Measurements from ENCODE around the gene POLQ. TPM values are rescaled to one million over a fixed set of nuclear protein-coding genes. Genes with fewer than 3 reads are reported as not detected.
"Not testable (repeated sequence)": the region's sequence is repeated elsewhere in the genome, so short reads cannot be mapped to it uniquely, and the experiment has no call there.

Gene POLQ
- total RNA-seq, 1 experiment from 2014 or later, result 9.5 TPM

- no peak for DNase-seq (ENCODE audit: low read depth)
These were observed 115.0 kb downstream of the POLQ start for GRCh38 chr3:121430664-121431215.

GRCh38 chr3:121424549-121424948 is 121.2 kb downstream of the POLQ start:
- no peak for DNase-seq (ENCODE audit: low read depth)

- no peak for DNase-seq (ENCODE audit: low read depth)
These were observed 127.6 kb downstream of the POLQ start for GRCh38 chr3:121418182-121418581.

- no peak for DNase-seq (ENCODE audit: low read depth)
These were observed 130.9 kb downstream of the POLQ start for GRCh38 chr3:121414924-121415323.

GRCh38 chr3:121411523-121411922 is 134.3 kb downstream of the POLQ start:
- DNase-seq (ENCODE audit: low read depth), result peak; percentile 22

- no peak for DNase-seq (ENCODE audit: low read depth)
These were observed 140.2 kb downstream of the POLQ start for GRCh38 chr3:121405631-121406030.

GRCh38 chr3:121399820-121400219 is 146.0 kb downstream of the POLQ start:
- no peak for DNase-seq (ENCODE audit: low read depth)

- not testable (repeated sequence) for DNase-seq (ENCODE audit: low read depth)
These were observed 147.7 kb downstream of the POLQ start for GRCh38 chr3:121398051-121398450.

GRCh38 chr3:121395967-121396366 is 149.8 kb downstream of the POLQ start:
- DNase-seq (ENCODE audit: low read depth), result not testable (repeated sequence)

- not testable (repeated sequence) for DNase-seq (ENCODE audit: low read depth)
These were observed 157.5 kb downstream of the POLQ start for GRCh38 chr3:121388308-121388707.

Other genes starting within 250 kb of the POLQ start
- gene ARGFX, start 22.0 kb upstream of the POLQ start, total RNA-seq (2014; rRNA removed; shearing (Covaris generic)), result not detected in 2 replicates
- not detected in 2 replicates for gene FBXO40, start 47.4 kb upstream of the POLQ start, total RNA-seq (2014; rRNA removed; shearing (Covaris generic))
- 0.68 and 1.3 TPM in 2 replicates for gene HCLS1, start 114.9 kb upstream of the POLQ start, total RNA-seq (2014; rRNA removed; shearing (Covaris generic))
- gene GOLGB1, start 203.8 kb upstream of the POLQ start, total RNA-seq (2014; rRNA removed; shearing (Covaris generic)), result 20.7 and 21.1 TPM in 2 replicates

Data from Daoy (cell line).